Measurements from ENCODE around the gene ZNF516. TPM values are rescaled to one million over a fixed set of nuclear protein-coding genes. Genes with fewer than 3 reads are reported as not detected.

The ZNF516 gene
- total and polyA plus RNA-seq, 2 of the 13 experiments (the other 11 are each of a cell fraction or from before 2014, with no cell fraction given) = 16.6 to 18.7 TPM

DNA sequence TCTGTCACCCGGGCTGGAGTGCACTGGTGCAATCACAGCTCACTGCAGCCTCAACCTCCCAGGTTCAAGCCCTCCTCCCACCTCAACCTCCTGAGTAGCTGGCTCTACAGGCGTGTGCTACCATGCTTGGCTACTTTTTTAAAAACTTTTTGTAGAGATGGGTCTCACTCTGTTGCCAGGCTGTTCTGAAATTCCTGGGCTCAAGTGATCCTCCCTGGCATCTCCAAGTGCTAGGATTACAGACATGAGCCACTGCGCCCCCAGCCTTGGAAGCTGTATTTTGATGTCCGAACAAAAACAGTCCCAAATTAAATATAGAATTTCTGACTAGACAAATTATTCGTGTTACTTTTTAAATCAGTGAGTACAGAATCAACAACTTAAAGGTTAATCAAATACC lies 97.4 kb downstream of the ZNF516 start:
- intact Hi-C loops (cut with micrococcal nuclease; ENCODE audit: unreplicated experiment) (no loop called here), in situ Hi-C loops (cut with HindIII; ENCODE audit: extremely low pct_ligation_motif_present, low pct_unique_long_range_greater_than_20kb) (loop anchor here (5.0 kb wide), 1 partner anchor 290 kb away; no protein-coding TSS in a partner anchor)
- no peaks in the 10 kb centered on the region for H3K9me3 ChIP-seq (ENCODE audit: low read length)
- no peak overlapping the region for H3K4me2 ChIP-seq (ENCODE audit: low read depth, low read length)
- ATAC-seq (no peak), DNase-seq (ENCODE audit: low spot score) (no peak), FAIRE-seq (no peak)
- no peak overlapping the region for H2AFZ ChIP-seq (ENCODE audit: low read length)
- TF ChIP-seq, protein P1, sequence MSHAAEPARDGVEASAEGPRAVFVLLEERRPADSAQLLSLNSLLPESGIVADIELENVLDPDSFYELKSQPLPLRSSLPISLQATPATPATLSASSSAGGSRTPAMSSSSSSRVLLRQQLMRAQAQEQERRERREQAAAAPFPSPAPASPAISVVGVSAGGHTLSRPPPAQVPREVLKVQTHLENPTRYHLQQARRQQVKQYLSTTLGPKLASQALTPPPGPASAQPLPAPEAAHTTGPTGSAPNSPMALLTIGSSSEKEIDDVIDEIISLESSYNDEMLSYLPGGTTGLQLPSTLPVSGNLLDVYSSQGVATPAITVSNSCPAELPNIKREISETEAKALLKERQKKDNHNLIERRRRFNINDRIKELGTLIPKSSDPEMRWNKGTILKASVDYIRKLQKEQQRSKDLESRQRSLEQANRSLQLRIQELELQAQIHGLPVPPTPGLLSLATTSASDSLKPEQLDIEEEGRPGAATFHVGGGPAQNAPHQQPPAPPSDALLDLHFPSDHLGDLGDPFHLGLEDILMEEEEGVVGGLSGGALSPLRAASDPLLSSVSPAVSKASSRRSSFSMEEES (CRISPR knock-in tag; IDR thresholded peaks at IDR 0.05) = no peak
- no peak for TF ChIP-seq PHF21A (CRISPR knock-in tag; IDR thresholded peaks at IDR 0.05)
- TF ChIP-seq, protein P2, sequence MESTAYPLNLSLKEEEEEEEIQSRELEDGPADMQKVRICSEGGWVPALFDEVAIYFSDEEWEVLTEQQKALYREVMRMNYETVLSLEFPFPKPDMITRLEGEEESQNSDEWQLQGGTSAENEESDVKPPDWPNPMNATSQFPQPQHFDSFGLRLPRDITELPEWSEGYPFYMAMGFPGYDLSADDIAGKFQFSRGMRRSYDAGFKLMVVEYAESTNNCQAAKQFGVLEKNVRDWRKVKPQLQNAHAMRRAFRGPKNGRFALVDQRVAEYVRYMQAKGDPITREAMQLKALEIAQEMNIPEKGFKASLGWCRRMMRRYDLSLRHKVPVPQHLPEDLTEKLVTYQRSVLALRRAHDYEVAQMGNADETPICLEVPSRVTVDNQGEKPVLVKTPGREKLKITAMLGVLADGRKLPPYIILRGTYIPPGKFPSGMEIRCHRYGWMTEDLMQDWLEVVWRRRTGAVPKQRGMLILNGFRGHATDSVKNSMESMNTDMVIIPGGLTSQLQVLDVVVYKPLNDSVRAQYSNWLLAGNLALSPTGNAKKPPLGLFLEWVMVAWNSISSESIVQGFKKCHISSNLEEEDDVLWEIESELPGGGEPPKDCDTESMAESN (CRISPR knock-in tag; conservative IDR thresholded peaks at IDR 0.05) = no peak
- no peak for TF ChIP-seq NFRKB (IDR thresholded peaks at IDR 0.05)
- TF ChIP-seq FOSL2 (CRISPR knock-in tag; IDR thresholded peaks at IDR 0.05) = no peak
- no peak for TF ChIP-seq ZNF839 (CRISPR knock-in tag; IDR thresholded peaks at IDR 0.05; ENCODE audit: borderline replicate concordance)
- TF ChIP-seq, protein P3, sequence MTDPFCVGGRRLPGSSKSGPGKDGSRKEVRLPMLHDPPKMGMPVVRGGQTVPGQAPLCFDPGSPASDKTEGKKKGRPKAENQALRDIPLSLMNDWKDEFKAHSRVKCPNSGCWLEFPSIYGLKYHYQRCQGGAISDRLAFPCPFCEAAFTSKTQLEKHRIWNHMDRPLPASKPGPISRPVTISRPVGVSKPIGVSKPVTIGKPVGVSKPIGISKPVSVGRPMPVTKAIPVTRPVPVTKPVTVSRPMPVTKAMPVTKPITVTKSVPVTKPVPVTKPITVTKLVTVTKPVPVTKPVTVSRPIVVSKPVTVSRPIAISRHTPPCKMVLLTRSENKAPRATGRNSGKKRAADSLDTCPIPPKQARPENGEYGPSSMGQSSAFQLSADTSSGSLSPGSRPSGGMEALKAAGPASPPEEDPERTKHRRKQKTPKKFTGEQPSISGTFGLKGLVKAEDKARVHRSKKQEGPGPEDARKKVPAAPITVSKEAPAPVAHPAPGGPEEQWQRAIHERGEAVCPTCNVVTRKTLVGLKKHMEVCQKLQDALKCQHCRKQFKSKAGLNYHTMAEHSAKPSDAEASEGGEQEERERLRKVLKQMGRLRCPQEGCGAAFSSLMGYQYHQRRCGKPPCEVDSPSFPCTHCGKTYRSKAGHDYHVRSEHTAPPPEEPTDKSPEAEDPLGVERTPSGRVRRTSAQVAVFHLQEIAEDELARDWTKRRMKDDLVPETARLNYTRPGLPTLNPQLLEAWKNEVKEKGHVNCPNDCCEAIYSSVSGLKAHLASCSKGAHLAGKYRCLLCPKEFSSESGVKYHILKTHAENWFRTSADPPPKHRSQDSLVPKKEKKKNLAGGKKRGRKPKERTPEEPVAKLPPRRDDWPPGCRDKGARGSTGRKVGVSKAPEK (CRISPR knock-in tag; IDR thresholded peaks at IDR 0.05; ENCODE audit: borderline replicate concordance) = no peak
- TF ChIP-seq PTBP1 (IDR thresholded peaks at IDR 0.05; ENCODE audit: low read depth, low read length, poor library complexity, severe bottlenecking) = no peak
- TF ChIP-seq ZNF550 (CRISPR knock-in tag; IDR thresholded peaks at IDR 0.05; ENCODE audit: borderline replicate concordance) = no peak
- TF ChIP-seq MZF1 (CRISPR knock-in tag; IDR thresholded peaks at IDR 0.05; ENCODE audit: borderline replicate concordance) = no peak
- TF ChIP-seq, protein P4, sequence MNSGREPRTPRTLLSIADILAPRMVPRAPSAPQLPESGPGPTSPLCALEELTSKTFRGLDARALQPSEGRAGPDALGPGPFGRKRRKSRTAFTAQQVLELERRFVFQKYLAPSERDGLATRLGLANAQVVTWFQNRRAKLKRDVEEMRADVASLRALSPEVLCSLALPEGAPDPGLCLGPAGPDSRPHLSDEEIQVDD (CRISPR knock-in tag; IDR thresholded peaks at IDR 0.05; ENCODE audit: borderline replicate concordance) = no peak
- no peak for TF ChIP-seq SMC3 (IDR thresholded peaks at IDR 0.05; ENCODE audit: low read length)
- no peak for TF ChIP-seq ETV6 (CRISPR knock-in tag; conservative IDR thresholded peaks at IDR 0.05)
- no peak for TF ChIP-seq BRD4 (CRISPR knock-in tag; IDR thresholded peaks at IDR 0.05)
- no peak overlapping the region for H3K4me3 ChIP-seq (replicated peaks in 1 of 3; ENCODE audit: insufficient read depth in 1 of 3, low read depth in 2 of 3, low read length in 3 of 3)
- peaks cover 9% of the 10 kb centered on the region; the same call in 1 of the 2 replicates for H3K4me1 ChIP-seq (ENCODE audit: insufficient read depth, low read length)
- 92% methylated on average over 5 of the region's 5 CpGs for WGBS (ENCODE audit: low lambda C conversion rate)
- ChIA-PET POLR2A (no interaction called here), CTCF (ENCODE audit: low intra/inter-chr PET ratio, low total read pairs) (no interaction called here)
- no TSS peak for BruUV-seq (replicated peaks)
- peaks cover 2 to 18% of the 10 kb centered on the region in 2 experiments for H3K36me3 ChIP-seq (replicated peaks in 1 of 2; ENCODE audit: control insufficient read depth in 1 of 2, insufficient read depth in 2 of 2, low read length in 2 of 2)
- peaks cover 58% of the 10 kb centered on the region for H4K20me1 ChIP-seq (ENCODE audit: insufficient read depth, low read length)
- H3K27ac ChIP-seq (ENCODE audit: extremely low read length, insufficient read depth, low read length) = no peak overlapping the region
- no peak overlapping the region for H3K9ac ChIP-seq (ENCODE audit: insufficient read depth, low read depth, low read length)
- H3K79me2 ChIP-seq (ENCODE audit: insufficient read depth, low read length) = peaks cover 39% of the 10 kb centered on the region
- no peaks in the 10 kb centered on the region for H3K27me3 ChIP-seq (ENCODE audit: control insufficient read depth in 1 of 2, insufficient read depth in 2 of 2, low read length in 2 of 2)
